Measurements from ENCODE around the gene SPG21.

SPG21 gene

DNA sequence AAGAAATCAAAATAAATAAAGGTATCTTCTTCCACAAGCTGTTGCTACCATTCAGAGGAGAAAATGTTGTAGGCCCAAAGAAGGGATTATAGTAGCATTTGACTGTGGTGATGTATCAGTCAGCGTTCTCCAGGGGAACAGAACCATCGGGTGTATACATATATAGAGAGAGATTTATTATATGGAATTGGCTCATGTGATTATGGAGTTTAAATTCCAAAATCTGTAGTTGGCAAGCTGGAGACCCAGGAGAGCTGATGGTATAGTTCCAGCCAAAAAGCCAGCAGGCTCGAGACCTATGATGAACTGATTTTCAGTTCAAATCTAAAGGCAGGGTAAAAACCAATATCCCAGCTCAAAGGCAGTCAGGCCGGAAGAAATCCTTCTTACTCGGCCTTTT lies 7.4 kb upstream of the SPG21 start:
- in situ Hi-C loops (cut with HindIII; ENCODE audit: low sequenced_read_pairs), result no loop called here
- TF ChIP-seq, protein P1, sequence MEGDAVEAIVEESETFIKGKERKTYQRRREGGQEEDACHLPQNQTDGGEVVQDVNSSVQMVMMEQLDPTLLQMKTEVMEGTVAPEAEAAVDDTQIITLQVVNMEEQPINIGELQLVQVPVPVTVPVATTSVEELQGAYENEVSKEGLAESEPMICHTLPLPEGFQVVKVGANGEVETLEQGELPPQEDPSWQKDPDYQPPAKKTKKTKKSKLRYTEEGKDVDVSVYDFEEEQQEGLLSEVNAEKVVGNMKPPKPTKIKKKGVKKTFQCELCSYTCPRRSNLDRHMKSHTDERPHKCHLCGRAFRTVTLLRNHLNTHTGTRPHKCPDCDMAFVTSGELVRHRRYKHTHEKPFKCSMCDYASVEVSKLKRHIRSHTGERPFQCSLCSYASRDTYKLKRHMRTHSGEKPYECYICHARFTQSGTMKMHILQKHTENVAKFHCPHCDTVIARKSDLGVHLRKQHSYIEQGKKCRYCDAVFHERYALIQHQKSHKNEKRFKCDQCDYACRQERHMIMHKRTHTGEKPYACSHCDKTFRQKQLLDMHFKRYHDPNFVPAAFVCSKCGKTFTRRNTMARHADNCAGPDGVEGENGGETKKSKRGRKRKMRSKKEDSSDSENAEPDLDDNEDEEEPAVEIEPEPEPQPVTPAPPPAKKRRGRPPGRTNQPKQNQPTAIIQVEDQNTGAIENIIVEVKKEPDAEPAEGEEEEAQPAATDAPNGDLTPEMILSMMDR (IDR thresholded peaks at IDR 0.05; ENCODE audit: low read depth, low read length, missing control alignments), result no peak
- H3K4me3 ChIP-seq (ENCODE audit: low read depth, low read length), result no peak overlapping the region
- DNase-seq (ENCODE audit: low read depth), result no peak

DNA sequence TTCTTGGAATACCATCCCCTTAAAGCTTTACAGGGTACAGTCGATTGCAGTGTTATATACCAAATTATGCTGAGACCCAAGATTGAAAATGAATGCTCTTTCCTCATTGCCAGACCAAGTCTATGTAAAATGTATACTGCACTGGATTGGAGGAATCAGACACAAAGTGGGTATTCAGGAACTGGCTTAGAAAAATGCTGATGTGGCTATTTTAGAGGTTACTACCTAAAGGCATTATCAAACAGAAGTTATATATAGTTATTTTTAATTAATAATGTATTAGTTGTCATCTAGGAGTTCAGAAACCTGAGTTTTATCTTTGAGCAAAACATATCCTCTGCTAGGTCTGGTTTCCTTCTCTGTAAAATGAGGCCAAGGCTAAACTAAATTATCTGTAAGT lies 3.6 kb upstream of the SPG21 start:
- TF ChIP-seq, protein P1 (IDR thresholded peaks at IDR 0.05; ENCODE audit: low read depth, low read length, missing control alignments), result no peak
- no peak overlapping the region for H3K4me3 ChIP-seq (ENCODE audit: low read depth, low read length)
- no peak for DNase-seq (ENCODE audit: low read depth)
- in situ Hi-C loops (cut with HindIII; ENCODE audit: low sequenced_read_pairs), result no loop called here

DNA sequence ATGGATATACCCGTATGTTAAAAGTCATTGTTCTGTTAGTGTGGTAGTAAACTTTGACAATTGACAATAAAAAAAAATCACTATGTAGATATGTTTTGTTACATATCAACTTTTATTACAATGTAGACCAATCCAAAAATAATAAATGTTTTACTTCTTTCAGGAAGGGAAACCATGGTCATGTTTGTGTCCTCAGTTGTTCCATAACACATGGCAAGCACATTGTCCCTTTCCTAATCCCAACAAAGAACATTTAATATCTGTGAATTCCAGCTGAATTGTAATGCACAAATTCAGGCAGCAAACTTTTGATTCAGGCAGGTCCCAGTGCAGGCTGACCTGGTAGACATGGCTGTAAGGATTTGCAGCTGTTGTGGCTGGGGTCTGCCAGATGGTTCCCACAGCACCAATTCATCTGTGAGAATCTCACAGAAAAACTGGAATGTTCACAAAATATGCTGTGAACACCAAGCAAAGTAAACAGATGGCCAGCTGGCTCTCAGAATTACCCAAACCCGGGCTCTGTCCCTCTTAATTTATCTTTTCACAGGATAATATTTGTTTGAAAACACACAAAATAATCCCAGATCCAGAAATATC lies 1.9 kb upstream of the SPG21 start:
- in situ Hi-C loops (cut with HindIII; ENCODE audit: low sequenced_read_pairs), result no loop called here
- TF ChIP-seq, protein P1 (IDR thresholded peaks at IDR 0.05; ENCODE audit: low read depth, low read length, missing control alignments), result no peak
- no peak for DNase-seq (ENCODE audit: low read depth)
- H3K4me3 ChIP-seq (ENCODE audit: low read depth, low read length), result no peak overlapping the region

DNA sequence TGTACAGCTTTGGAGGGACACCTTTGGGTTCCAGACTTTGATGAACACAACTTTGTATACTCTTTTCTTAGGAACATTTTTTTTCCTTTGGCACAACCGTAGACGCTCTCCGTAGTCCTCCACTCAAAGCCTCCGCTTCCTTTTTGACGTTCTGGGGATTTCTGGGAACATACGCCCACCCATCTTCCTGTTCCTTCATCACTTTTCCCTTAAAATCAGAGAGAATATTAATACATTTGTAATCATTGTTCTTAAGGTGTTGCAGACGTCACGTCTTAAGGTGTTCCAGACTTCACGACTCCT lies 405 bp upstream of the SPG21 start:
- TF ChIP-seq, protein P1 (IDR thresholded peaks at IDR 0.05; ENCODE audit: low read depth, low read length, missing control alignments), result no peak
- DNase-seq (ENCODE audit: low read depth), result no peak
- in situ Hi-C loops (cut with HindIII; ENCODE audit: low sequenced_read_pairs), result no loop called here
- H3K4me3 ChIP-seq (ENCODE audit: low read depth, low read length), result peak overlapping the region; percentile 77

DNA sequence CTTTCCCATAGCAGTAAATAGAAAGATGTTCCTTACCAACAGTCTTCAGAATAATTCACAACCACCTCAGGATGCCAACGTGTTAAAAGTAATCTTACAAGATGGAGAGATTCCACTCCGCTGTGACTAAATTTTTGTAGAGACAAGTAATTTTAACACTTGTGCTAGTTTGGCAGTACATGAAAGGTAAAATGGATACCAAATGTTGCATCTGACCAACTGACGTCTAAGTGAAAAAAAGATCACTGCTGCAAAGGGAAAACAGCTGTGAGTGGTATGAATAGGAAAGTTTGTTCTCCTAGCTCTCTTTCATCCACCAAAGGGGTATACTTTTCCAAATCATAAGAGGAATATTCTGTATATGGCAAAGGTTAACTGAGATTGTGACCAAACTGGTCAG lies 2.6 kb downstream of the SPG21 start:
- in situ Hi-C loops (cut with HindIII; ENCODE audit: low sequenced_read_pairs), result loop anchor here (5.0 kb wide), 1 partner anchor 45 kb away; no protein-coding TSS in a partner anchor
- no peak for DNase-seq (ENCODE audit: low read depth)
- TF ChIP-seq, protein P1 (IDR thresholded peaks at IDR 0.05; ENCODE audit: low read depth, low read length, missing control alignments), result no peak
- H3K4me3 ChIP-seq (ENCODE audit: low read depth, low read length), result no peak overlapping the region

DNA sequence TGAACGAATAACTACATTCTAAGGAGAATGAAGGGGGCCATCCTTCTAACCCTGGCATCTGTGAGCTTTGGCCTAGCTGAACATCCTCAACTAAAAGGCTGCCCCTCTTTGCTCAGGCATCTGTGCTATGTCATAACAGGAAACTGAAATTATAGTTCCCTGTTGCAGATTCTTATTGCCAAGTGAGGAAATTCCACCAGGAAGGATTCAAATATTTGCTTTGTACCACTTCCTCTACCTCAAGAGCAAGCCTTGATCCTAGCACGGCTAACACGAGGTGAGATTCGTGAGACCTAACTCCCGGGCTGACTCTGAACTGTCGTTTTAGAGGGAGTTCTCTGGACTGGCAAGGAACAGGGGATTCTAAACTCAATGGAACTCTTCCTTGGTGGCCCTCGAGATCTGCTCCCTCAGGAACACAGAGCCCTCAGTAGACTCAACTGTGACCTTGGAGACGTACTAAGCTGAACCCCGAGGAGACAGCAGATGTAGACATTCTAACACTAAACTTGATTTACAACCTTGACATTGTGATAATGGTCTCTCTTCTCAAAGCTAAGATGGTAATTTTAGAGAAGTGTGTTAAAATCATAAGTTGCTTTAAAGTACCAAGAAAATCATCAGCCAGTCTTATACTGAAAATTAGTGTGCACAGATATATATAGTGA lies 4.2 kb downstream of the SPG21 start:
- no peak for DNase-seq (ENCODE audit: low read depth)
- H3K4me3 ChIP-seq (ENCODE audit: low read depth, low read length), result no peak overlapping the region
- in situ Hi-C loops (cut with HindIII; ENCODE audit: low sequenced_read_pairs), result loop anchor here (5.0 kb wide), 1 partner anchor 43 kb away; no protein-coding TSS in a partner anchor
- TF ChIP-seq, protein P1 (IDR thresholded peaks at IDR 0.05; ENCODE audit: low read depth, low read length, missing control alignments), result no peak
